Thymus (tissue), 11 donors: Measurements from ENCODE around the gene GLRX5. TPM values are rescaled to one million over a fixed set of nuclear protein-coding genes. Genes with fewer than 3 reads are reported as not detected.
A peak's percentile ranks its signal among the peaks of the same experiment; 100 is the strongest.

ENCODE experiments used
- DNase-seq, 9 donors: peaks; one replicate each; pipeline ENCODE4 v3.0.0-alpha.2; 2013; ENCODE audit warnings: low spot score in 9 of 9, low read depth in 6 of 9, missing footprints in 1 of 9
- H3K27ac ChIP-seq, 2 donors: one replicate each; pipeline ENCODE4 v1.5.1; 2013; ENCODE audit warnings: control low read depth in 1 of 2, low read depth in 1 of 2, low read length in 1 of 2, mild to moderate bottlenecking in 1 of 2, moderate library complexity in 1 of 2
- H3K27me3 ChIP-seq, 2 donors: one replicate each; pipeline ENCODE4 v1.5.1; 2013; ENCODE audit warnings: low read length in 1 of 2; ENCODE audit not compliant: control insufficient read depth in 2 of 2, insufficient read depth in 1 of 2
- H3K36me3 ChIP-seq, 2 donors: one replicate each; pipeline ENCODE4 v1.5.1; 2013; ENCODE audit warnings: low read length in 1 of 2, mild to moderate bottlenecking in 1 of 2, moderate library complexity in 1 of 2; ENCODE audit not compliant: control insufficient read depth in 2 of 2, insufficient read depth in 2 of 2
- H3K4me1 ChIP-seq, 2 donors: one replicate each; pipeline ENCODE4 v1.5.1; 2013; ENCODE audit warnings: low read length in 2 of 2; ENCODE audit not compliant: control insufficient read depth in 2 of 2, insufficient read depth in 2 of 2
- H3K4me3 ChIP-seq, 2 donors: one replicate each; pipeline ENCODE4 v1.5.1; 2013; ENCODE audit warnings: low read length in 2 of 2, control low read depth in 1 of 2, mild to moderate bottlenecking in 1 of 2
- H3K9me3 ChIP-seq, 2 donors: one replicate each; pipeline ENCODE4 v1.5.1; 2013; ENCODE audit warnings: low read length in 1 of 2, mild to moderate bottlenecking in 1 of 2; ENCODE audit not compliant: control insufficient read depth in 2 of 2, insufficient read depth in 1 of 2
- WGBS: extraction: QIAGEN DNeasy Blood & Tissue Kit; methylation state at CpG from one replicate; pipeline ENCODE4 v1.1.7; 2013; 5-methylcytosine and 5-hydroxymethylcytosine counted together
- polyA plus RNA-seq: library from polyadenylated mRNA; stranded (reverse); fragments of 200-250 nt; gene quantifications from one replicate; pipeline ENCODE4 v1.2.3, GENCODE V29; 2013
- total RNA-seq: library from RNA; stranded (reverse); fragments of 120-200 nt; gene quantifications from one replicate; pipeline ENCODE4 v1.2.4, GENCODE V29; 2013
- donor health status: healthy.

GLRX5 gene
- total and polyA plus RNA-seq, 2 donors: 44.2 to 51.5 TPM

- no peak overlapping the region for H3K27ac ChIP-seq
- no peaks in the 10 kb centered on the region for H3K36me3 ChIP-seq
- no peak overlapping the region for H3K4me3 ChIP-seq
- 98% methylated on average over 10 of the region's 10 CpGs for WGBS
- H3K9me3 ChIP-seq: no peaks in the 10 kb centered on the region
- DNase-seq: no peak
- H3K4me1 ChIP-seq: no peaks in the 10 kb centered on the region
- no peaks in the 10 kb centered on the region for H3K27me3 ChIP-seq
Observed at GRCh38 chr14:95555053-95555452, 20.2 kb downstream of the GLRX5 start.

GRCh38 chr14:95557291-95557690, 22.4 kb downstream of the GLRX5 start:
- peaks cover 2 to 4% of the 10 kb centered on the region in 2 donors for H3K27me3 ChIP-seq
- no peaks in the 10 kb centered on the region for H3K36me3 ChIP-seq
- 89% methylated on average over 11 of the region's 11 CpGs for WGBS
- H3K27ac ChIP-seq: no peak overlapping the region
- no peaks in the 10 kb centered on the region for H3K9me3 ChIP-seq
- H3K4me3 ChIP-seq: no peak overlapping the region
- H3K4me1 ChIP-seq: no peaks in the 10 kb centered on the region
- DNase-seq: no peak

GRCh38 chr14:95557832-95558231, 23.0 kb downstream of the GLRX5 start:
- DNase-seq: no peak
- Histone ChIP-seq H3K4me3 (no peak overlapping the region), H3K27me3 (peaks cover 2 to 4% of the 10 kb centered on the region in 2 donors), H3K9me3 (no peaks in the 10 kb centered on the region), H3K36me3 (no peaks in the 10 kb centered on the region), H3K4me1 (no peaks in the 10 kb centered on the region), H3K27ac (no peak overlapping the region)
- 75% methylated on average over 2 of the region's 2 CpGs for WGBS

- no peak overlapping the region for H3K4me3 ChIP-seq
- no peak for DNase-seq
- H3K27me3 ChIP-seq: peaks cover 2 to 4% of the 10 kb centered on the region in 2 donors
- no peaks in the 10 kb centered on the region for H3K9me3 ChIP-seq
- no peaks in the 10 kb centered on the region for H3K36me3 ChIP-seq
- no peak overlapping the region for H3K27ac ChIP-seq
- H3K4me1 ChIP-seq: no peaks in the 10 kb centered on the region
- WGBS: 84% methylated on average over 6 of the region's 6 CpGs
Observed at GRCh38 chr14:95559203-95559602, 24.4 kb downstream of the GLRX5 start.

- Histone ChIP-seq H3K36me3 (no peaks in the 10 kb centered on the region), H3K4me1 (no peaks in the 10 kb centered on the region), H3K4me3 (no peak overlapping the region), H3K9me3 (no peaks in the 10 kb centered on the region), H3K27me3 (peaks cover 2 to 4% of the 10 kb centered on the region in 2 donors), H3K27ac (no peak overlapping the region)
- WGBS: 15% methylated on average over 14 of the region's 14 CpGs
- peak; percentile 63 to 95 (median 85) for DNase-seq
Observed at GRCh38 chr14:95561001-95561412, 26.2 kb downstream of the GLRX5 start.

- no peaks in the 10 kb centered on the region for H3K9me3 ChIP-seq
- DNase-seq: no peak
- no peak overlapping the region for H3K27ac ChIP-seq
- WGBS: 87% methylated on average over 18 of the region's 18 CpGs
- no peak overlapping the region for H3K4me3 ChIP-seq
- peaks cover 2 to 4% of the 10 kb centered on the region in 2 donors for H3K27me3 ChIP-seq
- no peaks in the 10 kb centered on the region for H3K36me3 ChIP-seq
- H3K4me1 ChIP-seq: no peaks in the 10 kb centered on the region
Observed at GRCh38 chr14:95562892-95563685, 28.2 kb downstream of the GLRX5 start.

- no peak for DNase-seq
Observed at GRCh38 chr14:95564060-95564459, 29.2 kb downstream of the GLRX5 start.

GRCh38 chr14:95569440-95569839, 34.6 kb downstream of the GLRX5 start:
- Histone ChIP-seq H3K27ac (no peak overlapping the region), H3K27me3 (no peaks in the 10 kb centered on the region), H3K36me3 (no peaks in the 10 kb centered on the region), H3K4me1 (no peaks in the 10 kb centered on the region), H3K9me3 (no peaks in the 10 kb centered on the region), H3K4me3 (no peak overlapping the region)
- no peak for DNase-seq
- 97% methylated on average over 3 of the region's 3 CpGs for WGBS

More at GRCh38 chr14:95564060-95564459, 29.2 kb downstream of the GLRX5 start:
- H3K4me1 ChIP-seq: no peaks in the 10 kb centered on the region
- H3K9me3 ChIP-seq: no peaks in the 10 kb centered on the region
- 89% methylated on average over 4 of the region's 4 CpGs for WGBS
- H3K4me3 ChIP-seq: no peak overlapping the region
- no peak overlapping the region for H3K27ac ChIP-seq
- H3K36me3 ChIP-seq: no peaks in the 10 kb centered on the region
- peaks cover 2 to 4% of the 10 kb centered on the region in 2 donors for H3K27me3 ChIP-seq

- 97% methylated on average over 7 of the region's 7 CpGs for WGBS
Observed at GRCh38 chr14:95573313-95573712, 38.5 kb downstream of the GLRX5 start.

More at GRCh38 chr14:95573313-95573712, 38.5 kb downstream of the GLRX5 start:
- H3K4me1 ChIP-seq: no peaks in the 10 kb centered on the region
- no peak overlapping the region for H3K27ac ChIP-seq
- no peak for DNase-seq
- H3K9me3 ChIP-seq: no peaks in the 10 kb centered on the region
- H3K36me3 ChIP-seq: no peaks in the 10 kb centered on the region
- peaks cover 0 to 2% of the 10 kb centered on the region in 2 donors for H3K27me3 ChIP-seq
- no peak overlapping the region for H3K4me3 ChIP-seq
